COR-L47 (cell line): ENCODE data around the gene SCD.
"Not testable (repeated sequence)": the region's sequence is repeated elsewhere in the genome, so short reads cannot be mapped to it uniquely, and the experiment has no call there.

Experiments
- DNase-seq: peaks from one replicate; lab custom pipeline; 2025; lab: John Stamatoyannopoulos, UW

The SCD gene

DNA sequence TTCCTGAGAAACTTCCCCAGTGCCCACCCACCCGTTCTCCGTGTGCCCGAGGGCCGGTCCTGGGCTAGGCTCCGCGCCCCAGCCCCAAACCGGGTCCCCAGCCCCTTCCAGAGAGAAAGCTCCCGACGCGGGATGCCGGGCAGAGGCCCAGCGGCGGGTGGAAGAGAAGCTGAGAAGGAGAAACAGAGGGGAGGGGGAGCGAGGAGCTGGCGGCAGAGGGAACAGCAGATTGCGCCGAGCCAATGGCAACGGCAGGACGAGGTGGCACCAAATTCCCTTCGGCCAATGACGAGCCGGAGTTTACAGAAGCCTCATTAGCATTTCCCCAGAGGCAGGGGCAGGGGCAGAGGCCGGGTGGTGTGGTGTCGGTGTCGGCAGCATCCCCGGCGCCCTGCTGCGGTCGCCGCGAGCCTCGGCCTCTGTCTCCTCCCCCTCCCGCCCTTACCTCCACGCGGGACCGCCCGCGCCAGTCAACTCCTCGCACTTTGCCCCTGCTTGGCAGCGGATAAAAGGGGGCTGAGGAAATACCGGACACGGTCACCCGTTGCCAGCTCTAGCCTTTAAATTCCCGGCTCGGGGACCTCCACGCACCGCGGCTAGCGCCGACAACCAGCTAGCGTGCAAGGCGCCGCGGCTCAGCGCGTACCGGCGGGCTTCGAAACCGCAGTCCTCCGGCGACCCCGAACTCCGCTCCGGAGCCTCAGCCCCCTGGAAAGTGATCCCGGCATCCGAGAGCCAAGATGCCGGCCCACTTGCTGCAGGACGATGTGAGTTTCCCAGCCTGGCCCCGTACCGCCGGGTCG, at the start of gene SCD:
Gene SCD, plus strand, starts transcription at position 469 of the 803 bp plus-strand sequence. Its CDS starts 272 bp downstream, at position 741.
- DNase-seq, result peak; percentile 87

DNA sequence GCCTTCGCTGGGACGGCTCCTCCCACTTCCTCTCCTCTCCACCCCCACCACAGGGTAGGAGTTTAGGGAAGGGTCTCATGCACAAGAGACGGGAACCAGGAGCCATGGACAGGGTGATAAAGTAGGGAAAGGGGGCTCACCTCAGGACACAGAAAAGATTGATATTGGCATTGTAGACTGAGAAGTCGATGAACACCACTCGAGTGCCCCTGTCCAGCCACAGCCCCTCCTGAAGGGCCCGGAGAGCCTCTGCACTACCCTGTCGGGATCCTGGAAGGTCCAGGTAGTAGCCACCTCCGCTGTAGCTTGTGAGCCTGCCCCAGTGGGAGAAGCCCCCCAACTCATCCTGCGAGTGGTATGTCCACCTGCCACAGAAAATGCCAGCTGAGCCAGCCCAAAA, 49.8 kb upstream of the SCD start:
- no peak for DNase-seq

DNA sequence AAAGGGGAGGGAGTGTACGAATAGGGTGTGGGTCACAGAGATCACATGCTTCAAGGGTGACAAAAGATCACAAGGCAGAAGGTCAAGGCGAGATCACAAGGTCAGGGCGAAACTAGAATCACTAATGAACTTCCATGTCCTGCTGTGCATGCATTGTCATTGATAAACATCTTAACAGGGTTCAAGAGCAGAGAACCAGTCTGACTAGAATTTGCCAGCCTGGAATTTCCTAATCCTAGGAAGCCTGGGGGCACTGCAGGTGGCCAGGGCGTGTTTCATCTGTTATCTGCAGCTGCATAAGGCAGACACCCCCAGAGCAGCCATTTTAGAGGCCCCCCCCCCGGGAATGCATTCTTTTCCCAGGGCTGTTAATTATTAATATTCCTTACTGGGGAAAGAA, 45.9 kb upstream of the SCD start:
- not testable (repeated sequence) for DNase-seq

DNA sequence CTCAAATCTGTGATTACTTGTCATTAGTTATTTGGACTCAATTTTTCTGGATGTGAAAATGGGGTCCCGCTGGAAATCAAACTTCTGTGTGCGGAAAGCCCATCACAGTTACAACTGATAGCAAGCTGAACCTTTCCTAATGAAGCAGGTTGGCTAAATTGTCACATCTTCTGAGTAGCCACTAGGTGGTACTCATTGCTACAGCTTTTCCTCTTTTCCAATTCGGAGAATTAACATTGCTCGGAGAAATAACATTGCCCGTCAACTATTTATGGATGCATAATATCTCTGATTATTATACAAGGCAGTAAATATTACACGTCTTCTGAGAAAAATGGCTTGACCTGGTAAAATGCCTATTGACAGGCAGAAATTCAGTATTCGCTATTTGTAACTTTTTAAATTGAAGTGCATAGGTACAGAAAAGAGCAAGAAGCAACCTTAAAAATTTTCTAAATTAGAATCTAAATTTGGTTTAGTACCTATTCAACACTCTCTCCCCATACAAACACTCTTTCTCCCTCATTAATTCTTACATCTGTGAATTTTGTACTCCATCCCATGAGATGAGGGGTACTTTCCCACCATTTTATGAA, 43.2 kb upstream of the SCD start:
- DNase-seq, result peak; percentile 41

DNA sequence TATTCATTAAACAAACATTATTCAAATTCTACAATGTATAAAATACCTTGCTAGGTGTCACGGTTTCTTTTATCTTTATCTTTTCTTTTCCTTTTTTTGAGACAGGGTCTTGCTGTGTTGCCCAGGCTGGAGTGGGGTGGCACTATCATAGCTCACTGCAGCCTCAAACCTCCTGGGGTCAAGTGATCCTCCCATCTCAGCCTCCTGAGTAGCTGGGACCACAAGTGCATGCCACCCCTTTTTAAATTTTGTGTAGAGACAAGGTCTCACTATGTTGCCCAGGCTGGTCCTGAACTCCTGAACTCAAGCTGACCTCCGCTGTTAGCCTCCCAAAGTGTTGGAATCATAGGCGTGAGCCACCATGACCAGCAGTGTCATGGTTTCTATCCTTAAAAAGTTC, 42.6 kb upstream of the SCD start:
- DNase-seq, result no peak

DNA sequence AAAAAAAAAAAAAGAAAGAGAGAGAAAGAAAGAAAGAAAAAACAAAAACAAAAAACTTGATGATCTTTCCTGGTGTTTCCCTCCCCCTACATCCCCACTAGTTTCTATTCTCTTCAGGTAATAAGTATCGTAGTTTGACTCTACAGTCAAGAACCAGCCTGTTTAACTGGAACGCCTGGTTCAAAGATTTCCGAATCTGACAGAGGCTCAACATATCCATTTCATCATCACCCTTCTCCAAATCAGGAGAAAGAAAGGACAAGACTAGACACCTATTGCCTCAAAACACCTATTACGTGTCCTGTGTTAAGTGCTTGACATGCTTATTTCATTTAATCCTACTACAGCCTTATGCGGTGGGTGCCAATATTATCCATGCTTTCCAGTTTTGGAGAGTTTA, 40.2 kb upstream of the SCD start:
- no peak for DNase-seq

DNA sequence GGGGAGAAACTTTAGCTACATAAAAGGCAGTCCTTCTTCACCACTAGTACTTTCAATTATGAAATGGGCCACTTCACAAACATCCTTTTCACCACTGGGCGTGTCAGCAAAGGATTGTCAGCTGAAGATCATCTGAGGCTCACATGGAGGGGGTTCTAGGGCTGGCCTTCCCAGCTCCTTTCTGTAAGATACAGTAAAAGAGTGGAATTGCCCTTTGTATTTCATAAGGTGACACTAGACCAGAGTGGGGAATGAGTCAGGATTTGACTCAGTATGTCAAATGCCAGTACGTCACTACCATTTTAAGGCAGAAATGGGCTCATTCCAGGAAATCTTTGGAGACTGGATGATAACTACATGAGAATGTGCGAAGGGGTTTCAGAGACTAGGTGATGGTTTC, 39.3 kb upstream of the SCD start:
- DNase-seq, result no peak

DNA sequence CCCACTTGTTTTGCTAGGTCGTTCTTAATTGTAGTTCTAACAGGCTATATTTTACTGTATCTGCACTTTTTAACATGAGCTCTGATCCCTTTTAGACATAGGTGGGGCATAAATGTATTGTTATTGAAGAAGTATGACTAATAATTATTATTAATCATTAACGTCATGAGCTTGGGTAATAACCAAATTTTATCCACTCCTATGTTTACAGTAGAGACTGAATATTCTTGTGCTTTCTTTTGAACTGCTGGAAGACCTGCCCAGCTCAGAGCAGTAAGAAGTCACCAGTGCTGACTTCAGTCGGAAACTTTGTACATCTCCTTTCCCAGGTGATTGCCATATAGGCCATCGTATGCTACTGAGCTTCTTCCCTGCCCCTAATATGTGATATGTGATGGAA, 35.7 kb upstream of the SCD start:
- no peak for DNase-seq

DNA sequence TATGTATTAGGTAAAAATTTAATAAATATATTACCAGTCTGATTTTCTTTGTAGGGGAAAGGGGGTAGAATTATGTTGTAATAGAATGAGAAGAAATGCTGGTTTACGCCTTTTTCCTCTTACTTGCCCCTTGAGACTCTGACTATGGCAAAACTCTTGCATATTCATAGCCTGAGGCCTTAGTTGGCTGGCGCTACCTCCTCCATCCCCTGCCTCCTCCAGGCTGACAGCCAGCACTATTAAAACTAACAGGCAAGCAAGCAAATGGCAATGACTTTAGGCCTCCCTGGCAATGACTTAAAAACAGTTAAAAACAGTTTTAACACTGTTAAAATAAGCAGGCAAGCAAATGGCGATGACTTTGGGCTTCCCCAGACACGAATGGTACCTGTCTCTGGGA, 31.4 kb upstream of the SCD start:
- no peak for DNase-seq

DNA sequence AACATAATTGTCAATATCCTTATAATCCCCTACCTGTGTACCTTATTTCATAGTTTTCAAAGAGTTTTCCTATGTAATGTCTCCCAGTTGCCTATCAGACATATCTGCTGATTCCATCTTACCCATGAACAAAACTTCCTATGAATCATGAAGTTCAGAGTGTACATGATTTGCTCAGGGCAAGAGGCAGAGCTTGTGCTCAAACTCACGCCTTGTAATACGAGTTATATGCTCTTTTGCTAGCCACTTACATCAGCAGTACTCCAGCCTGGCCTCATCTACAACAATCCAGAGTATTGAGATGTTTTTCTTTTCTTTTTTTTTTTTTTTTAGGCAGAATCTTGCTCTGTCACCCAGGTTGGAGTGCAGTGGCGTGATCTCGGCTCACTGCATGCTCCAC, 28.8 kb upstream of the SCD start:
- no peak for DNase-seq

DNA sequence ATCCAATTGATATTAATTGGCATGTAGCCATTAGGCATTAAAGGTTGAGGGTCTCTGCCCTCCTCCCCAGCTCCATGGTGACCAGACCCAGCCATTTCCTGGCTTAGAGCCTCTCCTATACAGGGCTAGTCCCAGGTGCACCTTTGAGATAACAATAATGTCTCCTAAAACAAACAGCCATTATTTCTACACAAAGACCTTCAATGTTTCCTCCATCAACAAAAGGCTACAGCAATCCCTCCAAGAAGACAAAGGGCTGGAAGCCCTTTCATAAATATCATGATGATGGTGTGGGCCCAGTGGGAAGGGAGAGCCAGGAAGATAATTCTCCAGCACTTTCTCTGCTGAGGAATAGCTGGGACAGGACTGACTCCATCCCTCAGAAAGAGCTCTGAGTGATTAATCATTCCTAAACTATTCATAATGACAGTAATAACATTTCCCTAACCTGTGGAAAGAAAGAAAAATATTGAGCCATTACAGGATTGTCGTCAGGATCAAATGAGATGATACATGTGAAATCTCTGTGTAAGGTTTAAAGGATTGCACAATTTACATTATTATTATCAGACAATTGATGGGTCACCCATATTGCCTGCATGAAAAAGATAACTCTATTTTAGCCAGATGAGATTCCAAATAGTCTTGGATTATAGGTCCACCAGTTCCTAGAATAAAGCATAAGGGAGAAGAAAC, 27.2 kb upstream of the SCD start:
- DNase-seq, result peak; percentile 78

DNA sequence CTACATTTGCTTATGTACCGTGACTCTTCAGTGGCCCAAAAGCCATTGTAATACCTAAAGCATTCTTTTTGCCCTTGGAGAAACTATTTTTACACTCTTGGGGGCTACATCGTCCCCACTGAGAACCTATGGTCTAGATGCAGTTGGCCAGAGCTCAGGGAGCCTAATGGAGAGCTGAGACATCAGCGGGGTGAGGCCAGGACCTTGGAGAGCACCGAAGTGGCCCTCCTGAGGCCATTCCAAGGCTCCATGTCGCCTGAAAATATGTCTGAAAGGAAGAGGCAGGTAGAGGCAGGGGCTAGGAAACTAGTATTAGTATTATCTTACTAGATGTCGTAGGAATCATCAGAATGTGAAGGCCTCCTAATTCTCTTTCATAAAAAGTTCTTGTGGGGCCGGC, 21.9 kb upstream of the SCD start:
- DNase-seq, result no peak

DNA sequence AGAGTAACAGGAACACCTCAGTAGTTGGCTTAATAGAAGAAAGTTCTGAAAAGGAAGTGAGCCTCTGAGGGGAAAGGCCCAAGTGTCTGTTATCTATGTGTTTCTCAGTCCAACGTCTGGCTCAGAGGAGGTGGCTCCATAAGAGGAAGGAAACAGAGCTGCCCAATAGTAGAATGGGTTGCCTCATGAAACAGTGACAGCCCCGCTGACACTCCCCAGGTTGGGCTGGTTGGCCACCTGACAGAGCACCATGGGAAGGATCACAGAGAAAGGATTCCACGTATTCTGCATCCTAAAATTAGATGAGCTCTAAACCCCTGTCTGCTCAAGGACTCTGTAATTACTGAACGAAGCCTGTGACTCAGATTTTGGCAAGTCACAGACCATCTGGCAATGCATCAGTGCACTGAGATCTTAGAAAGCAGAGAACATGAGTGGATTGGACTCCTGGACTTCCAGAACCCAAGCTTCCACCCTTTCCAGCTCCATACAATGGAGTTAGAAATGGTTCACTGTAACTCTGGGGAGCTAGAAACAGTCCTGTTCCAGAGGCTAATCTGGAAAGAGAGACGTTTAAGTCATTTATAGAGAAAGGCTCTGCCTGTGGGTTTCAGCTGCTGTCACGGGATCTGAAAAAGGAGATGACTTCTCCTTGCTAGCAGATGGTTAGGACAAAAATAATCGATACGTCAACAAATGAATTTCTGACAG, 19.9 kb upstream of the SCD start:
- DNase-seq, result no peak

DNA sequence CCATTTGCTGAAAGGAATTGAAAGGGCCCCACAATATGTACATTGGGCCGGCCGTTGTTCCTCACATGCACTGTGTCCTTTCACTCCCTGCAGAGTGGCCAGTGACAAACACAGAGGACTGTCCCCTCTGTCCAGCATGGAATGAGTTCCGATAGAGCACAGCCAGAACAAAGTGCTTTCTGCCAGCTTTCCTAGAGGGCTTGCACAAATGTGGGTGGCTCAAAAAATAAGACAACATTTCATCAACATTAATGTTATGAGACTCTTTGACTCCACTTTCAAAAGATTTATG, 19.4 kb upstream of the SCD start:
- no peak for DNase-seq

DNA sequence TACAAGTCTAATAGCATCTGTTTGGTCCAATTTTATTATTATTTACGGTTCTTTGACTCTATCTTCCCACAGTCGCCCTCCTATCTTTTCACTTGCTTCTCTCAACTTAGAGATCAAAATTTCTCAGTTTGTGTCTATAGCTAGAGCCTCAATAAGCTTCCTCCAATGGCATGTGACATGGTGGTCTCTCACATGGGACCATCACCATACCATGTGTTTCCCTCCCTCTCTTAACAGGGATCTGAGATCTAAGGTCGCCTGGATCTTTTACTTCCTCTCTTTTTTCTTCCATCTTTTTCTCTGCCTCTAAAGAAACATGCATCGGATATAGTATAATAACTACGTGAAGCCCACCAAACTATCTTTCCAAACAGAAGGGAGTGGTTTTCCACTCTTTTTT, 18.8 kb upstream of the SCD start:
- DNase-seq, result no peak

DNA sequence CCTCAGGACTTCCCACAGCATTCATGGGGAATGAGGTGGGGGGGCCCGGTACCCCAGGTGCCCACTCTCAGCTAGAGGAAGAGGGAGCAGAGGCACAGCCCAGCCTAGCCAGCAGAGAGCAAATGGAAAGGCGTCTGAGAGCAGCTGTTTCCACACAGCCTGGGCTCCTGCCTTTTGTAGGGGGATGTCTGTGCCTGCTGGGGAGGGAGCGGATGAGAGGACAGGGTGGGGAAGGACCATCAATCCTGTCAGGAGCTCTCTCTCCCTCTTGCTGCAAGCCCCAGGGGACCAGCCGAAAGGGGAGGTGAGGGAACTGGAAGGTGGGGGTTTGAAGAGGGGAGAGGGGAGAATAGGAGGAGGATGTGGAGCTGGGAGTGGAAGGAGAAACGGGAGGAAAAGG, 17.0 kb upstream of the SCD start, which contains the start of gene PKD2L1:
Gene PKD2L1, minus strand, starts transcription at position 150 of the 400 bp plus-strand sequence. Its CDS starts 125 bp downstream, at position 25.
- DNase-seq, result no peak

DNA sequence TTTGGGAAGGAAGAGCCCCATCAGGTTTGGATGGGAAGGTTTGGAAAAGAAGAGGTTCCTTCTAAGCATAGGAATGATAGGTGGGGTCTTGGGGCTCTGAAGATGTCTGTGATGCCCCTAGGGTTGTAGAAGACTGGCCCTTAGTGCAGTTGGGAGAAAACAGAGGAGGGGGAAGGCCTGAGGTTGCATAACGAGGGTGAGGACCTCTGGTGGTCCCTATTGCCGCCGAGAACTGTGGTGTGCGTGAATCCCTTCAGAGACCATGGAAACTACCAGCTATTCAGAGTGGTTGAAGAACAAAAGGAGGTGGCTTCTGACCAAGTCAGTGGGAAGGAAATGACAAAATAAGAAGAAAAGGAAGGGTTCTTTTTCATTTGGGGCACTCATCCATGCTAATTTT, 13.9 kb upstream of the SCD start:
- DNase-seq, result no peak

DNA sequence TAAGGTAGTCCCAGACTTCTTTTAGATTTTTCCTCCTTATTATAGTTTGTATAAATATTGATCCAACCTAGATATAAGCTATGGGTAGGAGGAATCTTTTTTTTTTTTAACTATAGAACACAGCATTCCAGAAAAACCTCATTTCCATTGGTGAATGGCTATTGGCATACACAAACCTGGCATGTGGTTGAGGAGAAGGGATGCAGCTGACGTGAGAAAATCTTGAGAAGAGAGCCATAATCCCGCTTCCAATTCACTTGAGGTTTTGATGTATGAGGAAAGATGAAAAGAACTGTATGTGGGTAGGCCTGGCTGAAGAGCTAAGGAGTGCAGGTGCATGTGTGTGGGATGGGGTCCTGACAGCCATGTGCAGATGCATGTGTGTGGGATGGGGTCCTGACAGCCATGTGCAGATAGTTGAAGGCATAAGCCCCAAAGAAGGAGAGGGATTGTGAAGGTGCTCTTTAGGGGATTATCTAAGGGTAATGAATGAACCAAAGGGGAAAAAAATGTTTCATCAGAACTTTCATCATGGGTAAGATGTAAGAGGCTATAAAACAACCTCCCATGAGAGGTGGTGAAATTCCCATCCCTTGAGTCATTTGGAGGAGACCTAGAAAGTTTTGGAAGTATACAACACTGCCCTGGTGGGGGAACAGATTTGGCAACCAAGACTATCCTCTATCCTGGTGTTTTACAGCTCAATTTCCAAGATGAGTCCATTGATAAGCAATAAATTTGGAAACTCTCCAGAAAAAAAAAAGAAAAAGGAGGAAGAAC, 13.2 kb upstream of the SCD start:
- DNase-seq, result no peak

DNA sequence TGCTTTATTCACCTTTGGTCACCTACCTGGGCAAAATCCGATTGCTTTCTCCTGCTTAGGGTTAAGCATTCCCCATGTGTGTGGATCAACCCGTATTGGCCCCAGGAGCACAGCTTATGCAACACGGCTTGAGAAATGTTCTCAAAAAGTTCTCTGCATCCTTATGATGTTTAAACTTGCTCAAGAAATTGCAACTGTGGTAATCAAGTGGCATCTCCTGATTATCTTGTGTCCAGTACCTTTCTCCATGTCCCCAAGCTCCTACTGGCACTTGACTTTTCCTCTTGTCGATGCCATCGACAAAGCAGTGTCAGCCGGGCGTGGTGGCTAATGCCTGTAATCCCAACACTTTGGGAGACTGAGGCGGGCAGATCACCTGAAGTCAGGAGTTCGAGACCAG, 12.3 kb upstream of the SCD start:
- no peak for DNase-seq

DNA sequence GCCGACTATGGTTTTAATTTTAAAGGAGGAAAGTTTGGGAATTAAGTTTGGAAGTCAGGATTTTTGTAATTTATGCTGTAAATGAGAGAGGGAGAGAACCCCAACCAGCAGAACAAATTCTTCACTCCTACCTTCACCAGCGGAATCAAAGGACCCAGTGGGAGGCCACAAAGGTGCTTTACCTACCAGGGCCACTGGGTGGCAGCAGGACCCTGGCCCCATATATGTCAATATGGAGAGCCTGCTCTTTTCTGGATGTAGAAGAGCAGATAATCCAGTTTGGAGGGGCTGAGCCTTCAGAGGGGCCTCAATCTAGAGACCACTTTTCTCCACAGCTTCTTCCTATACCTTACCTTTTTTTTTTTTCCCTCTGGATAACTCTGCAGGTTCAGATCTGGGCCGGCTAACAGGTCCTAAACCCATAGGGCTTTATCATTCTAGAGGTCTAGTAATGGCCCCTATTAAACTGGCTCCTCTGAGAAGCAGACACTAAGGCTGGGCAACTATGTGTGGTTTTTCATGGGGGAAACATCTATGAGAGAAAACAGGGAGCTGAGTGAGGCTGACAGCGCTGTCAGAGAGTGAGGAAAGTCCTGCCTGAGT, 8.5 kb upstream of the SCD start:
- DNase-seq, result peak; percentile 38

DNA sequence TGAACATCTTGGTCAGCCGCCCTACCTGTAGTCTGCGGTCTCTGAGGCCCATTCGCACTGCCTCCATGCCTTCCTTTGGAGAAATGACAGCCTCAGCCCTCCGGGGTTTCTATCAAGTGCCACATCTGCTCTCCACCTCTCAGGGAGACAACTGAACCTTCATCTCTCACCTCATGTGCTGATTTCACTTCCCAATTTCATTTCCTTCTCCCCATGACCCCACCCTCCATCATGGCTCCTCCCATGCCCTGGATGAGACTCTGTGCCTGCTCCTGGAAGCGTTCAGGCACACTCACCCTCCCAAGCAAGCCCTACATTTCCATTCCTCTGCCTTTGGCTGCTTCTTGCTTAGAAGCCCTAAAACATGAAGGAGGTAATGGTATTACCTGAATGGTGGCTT, 7.8 kb upstream of the SCD start:
- no peak for DNase-seq
